BLaER1 (cell line): Measurements from ENCODE around the gene OTOP3.
"Not testable (repeated sequence)": the region's sequence is repeated elsewhere in the genome, so short reads cannot be mapped to it uniquely, and the experiment has no call there.

Source experiments
- H3K27ac ChIP-seq: shearing (Covaris generic); formaldehyde crosslinking; 2 replicates; pipeline ENCODE4 v1.8.1; 2022
- H3K27me3 ChIP-seq: shearing (Covaris generic); formaldehyde crosslinking; 2 replicates; pipeline ENCODE4 v1.8.1; 2022
- H3K36me3 ChIP-seq: shearing (Covaris generic); formaldehyde crosslinking; 2 replicates; pipeline ENCODE4 v1.8.1; 2022
- H3K4me1 ChIP-seq: shearing (Covaris generic); formaldehyde crosslinking; 2 replicates; pipeline ENCODE4 v1.8.1; 2022
- H3K4me2 ChIP-seq: shearing (Covaris generic); formaldehyde crosslinking; 2 replicates; pipeline ENCODE4 v1.8.1; 2022
- H3K4me3 ChIP-seq: shearing (Covaris generic); formaldehyde crosslinking; 2 replicates; pipeline ENCODE4 v1.8.1; 2022
- H3K9ac ChIP-seq: shearing (Covaris generic); formaldehyde crosslinking; 2 replicates; pipeline ENCODE4 v1.8.1; 2022
- H3K9me3 ChIP-seq: shearing (Covaris generic); formaldehyde crosslinking; 2 replicates; pipeline ENCODE4 v1.8.1; 2022
- H4K20me1 ChIP-seq: shearing (Covaris generic); formaldehyde crosslinking; 2 replicates; pipeline ENCODE4 v1.8.1; 2022
- Cebpa-rat ChIP-seq: shearing (Covaris generic); IDR thresholded peaks from 2 replicates; pipeline ENCODE4 v1.8.1; 2022

The OTOP3 gene

GRCh38 chr17:74968361-74968780 lies 32.7 kb downstream of the OTOP3 start:
- H3K9me3 ChIP-seq: no peaks in the 10 kb centered on the region
- no peak overlapping the region for H3K4me2 ChIP-seq
- TF ChIP-seq Cebpa-rat: no peak
- H3K27ac ChIP-seq: no peak overlapping the region
- H3K4me3 ChIP-seq: no peak overlapping the region
- peaks cover 14% of the 10 kb centered on the region for H3K4me1 ChIP-seq
- H4K20me1 ChIP-seq: peaks cover 6% of the 10 kb centered on the region; the same call in 1 of the 2 replicates
- no peaks in the 10 kb centered on the region for H3K36me3 ChIP-seq
- no peak overlapping the region for H3K9ac ChIP-seq
- peaks cover 26% of the 10 kb centered on the region for H3K27me3 ChIP-seq

- Histone ChIP-seq H3K4me1 (peaks cover 15% of the 10 kb centered on the region), H3K27me3 (peaks cover 35% of the 10 kb centered on the region)
- H4K20me1 ChIP-seq, H3K4me2 ChIP-seq, H3K27ac ChIP-seq, H3K4me3 ChIP-seq, H3K9me3 ChIP-seq, H3K36me3 ChIP-seq, H3K9ac ChIP-seq: not testable (repeated sequence)
Measured at GRCh38 chr17:74969501-74969900, 33.8 kb downstream of the OTOP3 start.

- no peak overlapping the region for H3K9ac ChIP-seq
- H3K4me3 ChIP-seq: no peak overlapping the region
- H3K4me2 ChIP-seq: no peak overlapping the region
- H4K20me1 ChIP-seq: peaks cover 6% of the 10 kb centered on the region; the same call in 1 of the 2 replicates
- no peak for TF ChIP-seq Cebpa-rat
- H3K27me3 ChIP-seq: peaks cover 37% of the 10 kb centered on the region
- H3K36me3 ChIP-seq: no peaks in the 10 kb centered on the region
- peaks cover 15% of the 10 kb centered on the region for H3K4me1 ChIP-seq
- no peaks in the 10 kb centered on the region for H3K9me3 ChIP-seq
- no peak overlapping the region for H3K27ac ChIP-seq
Measured at GRCh38 chr17:74970395-74970794, 34.7 kb downstream of the OTOP3 start.

- Histone ChIP-seq H3K36me3 (no peaks in the 10 kb centered on the region), H3K9ac (peak overlapping the region; percentile 45; the same call in 1 of the 2 replicates), H3K9me3 (no peaks in the 10 kb centered on the region), H4K20me1 (peaks cover 6% of the 10 kb centered on the region; the same call in 1 of the 2 replicates), H3K4me2 (peak overlapping the region; percentile 99), H3K4me3 (peak overlapping the region; percentile 70), H3K27me3 (peaks cover 37% of the 10 kb centered on the region), H3K4me1 (peaks cover 15% of the 10 kb centered on the region), H3K27ac (no peak overlapping the region)
- no peak for TF ChIP-seq Cebpa-rat
Measured at GRCh38 chr17:74971069-74971841, 35.6 kb downstream of the OTOP3 start.

- Histone ChIP-seq H3K27me3 (peaks cover 37% of the 10 kb centered on the region), H3K9ac (peak overlapping the region; percentile 45; the same call in 1 of the 2 replicates), H3K4me3 (peak overlapping the region; percentile 70), H3K36me3 (no peaks in the 10 kb centered on the region), H3K4me2 (peak overlapping the region; percentile 99), H3K27ac (no peak overlapping the region), H3K4me1 (peaks cover 15% of the 10 kb centered on the region), H4K20me1 (peaks cover 6% of the 10 kb centered on the region; the same call in 1 of the 2 replicates), H3K9me3 (no peaks in the 10 kb centered on the region)
- TF ChIP-seq Cebpa-rat: no peak
Measured at GRCh38 chr17:74971842-74972106, 36.1 kb downstream of the OTOP3 start.

GRCh38 chr17:74972107-74972972 lies 36.6 kb downstream of the OTOP3 start, which contains the start of gene HID1:
Gene HID1 (minus strand): TSS chr17:74972759. CDS start chr17:74972656, 103 bp downstream.
- Histone ChIP-seq H3K4me1 (peaks cover 15% of the 10 kb centered on the region), H3K36me3 (no peaks in the 10 kb centered on the region), H4K20me1 (peaks cover 6% of the 10 kb centered on the region; the same call in 1 of the 2 replicates), H3K4me3 (peak within 1 kb of the TSS; percentile 70), H3K27me3 (peaks cover 37% of the 10 kb centered on the region), H3K9me3 (no peaks in the 10 kb centered on the region), H3K9ac (peak within 1 kb of the TSS; percentile 50), H3K4me2 (peak within 1 kb of the TSS; percentile 99), H3K27ac (no peak within 1 kb of the TSS)
- no peak for TF ChIP-seq Cebpa-rat

- peaks cover 6% of the 10 kb centered on the region; the same call in 1 of the 2 replicates for H4K20me1 ChIP-seq
- peaks cover 15% of the 10 kb centered on the region for H3K4me1 ChIP-seq
- no peak overlapping the region for H3K27ac ChIP-seq
- peak overlapping the region; percentile 48; the same call in 1 of the 2 replicates for H3K9ac ChIP-seq
- H3K36me3 ChIP-seq: no peaks in the 10 kb centered on the region
- H3K9me3 ChIP-seq: no peaks in the 10 kb centered on the region
- peak overlapping the region; percentile 70 for H3K4me3 ChIP-seq
- H3K4me2 ChIP-seq: peak overlapping the region; percentile 99
- peaks cover 37% of the 10 kb centered on the region for H3K27me3 ChIP-seq
- TF ChIP-seq Cebpa-rat: no peak
Measured at GRCh38 chr17:74972973-74973328, 37.3 kb downstream of the OTOP3 start.

- Histone ChIP-seq H3K36me3 (no peaks in the 10 kb centered on the region), H3K9ac (no peak overlapping the region), H3K4me2 (no peak overlapping the region), H3K4me1 (peaks cover 15% of the 10 kb centered on the region), H3K9me3 (no peaks in the 10 kb centered on the region), H3K27me3 (peaks cover 35% of the 10 kb centered on the region), H4K20me1 (peaks cover 6% of the 10 kb centered on the region; the same call in 1 of the 2 replicates), H3K27ac (no peak overlapping the region), H3K4me3 (no peak overlapping the region)
- no peak for TF ChIP-seq Cebpa-rat
Measured at GRCh38 chr17:74975943-74976342, 40.2 kb downstream of the OTOP3 start.

- H3K9ac ChIP-seq: no peak overlapping the region
- H3K27ac ChIP-seq: no peak overlapping the region
- H4K20me1 ChIP-seq: peaks cover 5% of the 10 kb centered on the region; the same call in 1 of the 2 replicates
- TF ChIP-seq Cebpa-rat: no peak
- H3K4me2 ChIP-seq: no peak overlapping the region
- H3K4me1 ChIP-seq: peaks cover 22% of the 10 kb centered on the region
- H3K27me3 ChIP-seq: peaks cover 38% of the 10 kb centered on the region
- no peak overlapping the region for H3K4me3 ChIP-seq
- H3K36me3 ChIP-seq: no peaks in the 10 kb centered on the region
- no peaks in the 10 kb centered on the region for H3K9me3 ChIP-seq
Measured at GRCh38 chr17:74977802-74978201, 42.1 kb downstream of the OTOP3 start.

GRCh38 chr17:74978240-74978639 lies 42.5 kb downstream of the OTOP3 start:
- H3K27me3 ChIP-seq: peaks cover 38% of the 10 kb centered on the region
- H3K4me2 ChIP-seq: no peak overlapping the region
- H4K20me1 ChIP-seq: peaks cover 1% of the 10 kb centered on the region; the same call in 1 of the 2 replicates
- H3K4me3 ChIP-seq: no peak overlapping the region
- H3K36me3 ChIP-seq: no peaks in the 10 kb centered on the region
- no peak for TF ChIP-seq Cebpa-rat
- H3K27ac ChIP-seq: no peak overlapping the region
- H3K9ac ChIP-seq: no peak overlapping the region
- H3K9me3 ChIP-seq: no peaks in the 10 kb centered on the region
- H3K4me1 ChIP-seq: peaks cover 18% of the 10 kb centered on the region
